Caco-2 (cell line): ENCODE results near the gene CLDN6. TPM values are rescaled to one million over a fixed set of nuclear protein-coding genes. Genes with fewer than 3 reads are reported as not detected.

Source experiments
- BruUV-seq: library from RNA; stranded (reverse); fragments of 400-500 nt; replicated peaks from 2 replicates; lab custom pipeline; 2021; lab: Mats Ljungman, UMichigan
- CTCF ChIA-PET: fragments of 300-600 bp; sonication (Branson Sonifier 250); formaldehyde crosslinking; loops from one replicate; lab custom pipeline; 2022; ENCODE audit warnings: antibody characterized with exemption; lab: Charles Lee
- POLR2A ChIA-PET: fragments of 300-600 bp; sonication (Branson Sonifier 250); formaldehyde crosslinking; loops from one replicate; lab custom pipeline; 2022; ENCODE audit warnings: antibody characterized with exemption; lab: Charles Lee
- DNase-seq, 2 experiments: peaks; one replicate each; pipeline versions ENCODE4 v3.0.0 to v3.0.0-alpha.2; 2020 to 2022
- H3K27me3 ChIP-seq: replicated peaks from 2 replicates; pipeline ENCODE4 v1.6.0; 2011; ENCODE audit warnings: low read length; ENCODE audit not compliant: control insufficient read depth, insufficient read depth
- H3K36me3 ChIP-seq: 2 replicates; pipeline ENCODE4 v1.5.1; 2011; ENCODE audit warnings: low read length; ENCODE audit not compliant: control insufficient read depth, insufficient read depth
- H3K4me1 ChIP-seq: fragments of 250-450 bp; sonication (Bioruptor Pico); 2 replicates; pipeline ENCODE4 v1.5.1; 2020; ENCODE audit warnings: mild to moderate bottlenecking
- H3K4me3 ChIP-seq: 2 replicates; pipeline ENCODE4 v1.5.1; 2011; ENCODE audit warnings: low read depth, mild to moderate bottlenecking, control low read depth, low read length
- H3K9me3 ChIP-seq: fragments of 250-450 bp; sonication (Bioruptor Pico); 2 replicates; pipeline ENCODE4 v1.5.1; 2020; ENCODE audit warnings: mild to moderate bottlenecking, moderate library complexity
- H3K27ac Mint-ChIP-seq: one replicate; pipeline ENCODE4 v1.8.0; 2022; ENCODE audit warnings: mixed read lengths; ENCODE audit not compliant: unreplicated experiment
- H3K27me3 Mint-ChIP-seq: one replicate; pipeline ENCODE4 v1.8.0; 2022; ENCODE audit warnings: mixed read lengths; ENCODE audit not compliant: insufficient read depth, unreplicated experiment
- H3K36me3 Mint-ChIP-seq: one replicate; pipeline ENCODE4 v1.8.0; 2022; ENCODE audit warnings: mild to moderate bottlenecking, mixed read lengths; ENCODE audit not compliant: insufficient read depth, unreplicated experiment
- H3K4me1 Mint-ChIP-seq: one replicate; pipeline ENCODE4 v1.8.0; 2022; ENCODE audit warnings: low read depth, mixed read lengths; ENCODE audit not compliant: unreplicated experiment
- H3K4me3 Mint-ChIP-seq: one replicate; pipeline ENCODE4 v1.8.0; 2022; ENCODE audit warnings: mild to moderate bottlenecking, moderate library complexity, mixed read lengths; ENCODE audit not compliant: unreplicated experiment
- H3K9me3 Mint-ChIP-seq: one replicate; pipeline ENCODE4 v1.8.0; 2022; ENCODE audit warnings: mixed read lengths; ENCODE audit not compliant: unreplicated experiment
- intact Hi-C: fragments of 100-400 bp; cut with micrococcal nuclease; formaldehyde crosslinking; loops from one replicate; pipeline ENCODE4 v1.10.0; 2022; ENCODE audit not compliant: unreplicated experiment
- total RNA-seq: library from RNA; stranded (reverse); gene quantifications from 2 replicates; pipeline ENCODE4 v1.2.3, GENCODE V29; 2022
- TF ChIP-seq, protein P1 (sequence below), 2 experiments: fragments of 200-600 bp in 1 of 2; IDR thresholded peaks; 1 replicate in 1 of 2; 2 replicates in 1 of 2; pipeline versions ENCODE4 v1.5.1 to v1.8.0; 2011 to 2022; ENCODE audit warnings: antibody characterized with exemption in 1 of 2, control low read depth in 1 of 2, inconsistent platforms in 1 of 2, low read depth in 1 of 2, low read length in 1 of 2, mild to moderate bottlenecking in 1 of 2, moderate library complexity in 1 of 2; ENCODE audit not compliant: insufficient read depth in 1 of 2, severe bottlenecking in 1 of 2, unreplicated experiment in 1 of 2

The CLDN6 gene
- total RNA-seq, 1 experiment from 2014 or later: 9.0 TPM

DNA sequence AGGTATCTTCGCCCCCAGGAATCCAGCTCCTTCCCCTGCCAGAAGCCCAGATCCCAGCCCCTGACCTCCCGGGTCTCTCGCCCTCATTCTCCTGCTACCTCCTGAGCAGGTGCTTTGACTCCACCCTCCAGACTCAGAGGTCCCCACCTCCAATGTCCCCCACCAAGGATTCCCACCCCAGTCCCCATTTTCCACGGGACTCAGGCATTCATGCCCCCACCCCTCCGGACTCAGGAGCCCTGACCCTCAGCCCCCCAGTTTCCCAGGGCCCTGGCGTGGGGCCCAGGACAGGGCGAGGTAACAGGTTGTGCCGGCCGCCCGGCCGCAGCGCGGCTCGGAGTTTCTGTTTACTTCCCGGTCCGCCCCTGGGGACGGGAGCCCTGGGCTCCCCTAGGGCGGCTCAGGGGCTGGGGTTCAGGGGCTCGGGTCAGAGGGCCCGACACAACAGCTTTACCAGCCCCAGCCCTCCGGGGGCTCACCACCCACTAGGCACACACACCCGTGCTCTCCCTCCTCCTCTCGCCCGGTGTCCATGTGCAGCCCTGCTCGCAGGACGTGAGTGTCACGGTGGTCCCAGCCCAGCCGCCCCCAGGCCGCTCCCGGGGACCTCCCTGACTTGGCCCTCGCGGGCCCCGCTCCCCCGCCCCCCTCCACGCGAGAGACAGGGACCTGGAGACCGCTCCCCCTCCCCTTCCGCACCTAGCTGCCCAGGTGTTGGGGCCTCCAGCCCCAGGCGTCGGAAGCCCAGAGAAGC is 18.2 kb upstream of the CLDN6 start:
- peak in 1 of 2 experiments; percentile 36 for DNase-seq
- TF ChIP-seq, protein P1, sequence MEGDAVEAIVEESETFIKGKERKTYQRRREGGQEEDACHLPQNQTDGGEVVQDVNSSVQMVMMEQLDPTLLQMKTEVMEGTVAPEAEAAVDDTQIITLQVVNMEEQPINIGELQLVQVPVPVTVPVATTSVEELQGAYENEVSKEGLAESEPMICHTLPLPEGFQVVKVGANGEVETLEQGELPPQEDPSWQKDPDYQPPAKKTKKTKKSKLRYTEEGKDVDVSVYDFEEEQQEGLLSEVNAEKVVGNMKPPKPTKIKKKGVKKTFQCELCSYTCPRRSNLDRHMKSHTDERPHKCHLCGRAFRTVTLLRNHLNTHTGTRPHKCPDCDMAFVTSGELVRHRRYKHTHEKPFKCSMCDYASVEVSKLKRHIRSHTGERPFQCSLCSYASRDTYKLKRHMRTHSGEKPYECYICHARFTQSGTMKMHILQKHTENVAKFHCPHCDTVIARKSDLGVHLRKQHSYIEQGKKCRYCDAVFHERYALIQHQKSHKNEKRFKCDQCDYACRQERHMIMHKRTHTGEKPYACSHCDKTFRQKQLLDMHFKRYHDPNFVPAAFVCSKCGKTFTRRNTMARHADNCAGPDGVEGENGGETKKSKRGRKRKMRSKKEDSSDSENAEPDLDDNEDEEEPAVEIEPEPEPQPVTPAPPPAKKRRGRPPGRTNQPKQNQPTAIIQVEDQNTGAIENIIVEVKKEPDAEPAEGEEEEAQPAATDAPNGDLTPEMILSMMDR (IDR thresholded peaks at IDR 0.05; ENCODE audit: insufficient read depth in 1 of 2, low read depth in 1 of 2, low read length in 1 of 2, severe bottlenecking in 1 of 2, unreplicated experiment in 1 of 2): no peak
- POLR2A ChIA-PET: interaction anchor here (1.3 kb wide), 1 partner anchor 16 kb away, joined by 3 read pairs; the partner anchor contains the start of gene TNFRSF12A
- intact Hi-C loops: no loop called here
- no peaks in the 10 kb centered on the region for H3K27me3 Mint-ChIP-seq
- BruUV-seq: no TSS peak
- H3K27ac Mint-ChIP-seq: peak overlapping the region; percentile 35
- peak overlapping the region; percentile 73 for H3K4me3 Mint-ChIP-seq
- H3K27me3 ChIP-seq: no peaks in the 10 kb centered on the region
- peak overlapping the region; percentile 67 for H3K4me3 ChIP-seq
- no peaks in the 10 kb centered on the region for H3K9me3 Mint-ChIP-seq
- CTCF ChIA-PET: interaction anchor here (0.6 kb wide), 1 partner anchor 16 kb away, joined by 4 read pairs; the partner anchor contains the start of gene TNFRSF12A
- H3K36me3 Mint-ChIP-seq: peaks cover 6% of the 10 kb centered on the region
- peaks cover 4% of the 10 kb centered on the region for H3K4me1 ChIP-seq
- no peaks in the 10 kb centered on the region for H3K4me1 Mint-ChIP-seq
- no peaks in the 10 kb centered on the region for H3K36me3 ChIP-seq
- H3K9me3 ChIP-seq: no peaks in the 10 kb centered on the region

DNA sequence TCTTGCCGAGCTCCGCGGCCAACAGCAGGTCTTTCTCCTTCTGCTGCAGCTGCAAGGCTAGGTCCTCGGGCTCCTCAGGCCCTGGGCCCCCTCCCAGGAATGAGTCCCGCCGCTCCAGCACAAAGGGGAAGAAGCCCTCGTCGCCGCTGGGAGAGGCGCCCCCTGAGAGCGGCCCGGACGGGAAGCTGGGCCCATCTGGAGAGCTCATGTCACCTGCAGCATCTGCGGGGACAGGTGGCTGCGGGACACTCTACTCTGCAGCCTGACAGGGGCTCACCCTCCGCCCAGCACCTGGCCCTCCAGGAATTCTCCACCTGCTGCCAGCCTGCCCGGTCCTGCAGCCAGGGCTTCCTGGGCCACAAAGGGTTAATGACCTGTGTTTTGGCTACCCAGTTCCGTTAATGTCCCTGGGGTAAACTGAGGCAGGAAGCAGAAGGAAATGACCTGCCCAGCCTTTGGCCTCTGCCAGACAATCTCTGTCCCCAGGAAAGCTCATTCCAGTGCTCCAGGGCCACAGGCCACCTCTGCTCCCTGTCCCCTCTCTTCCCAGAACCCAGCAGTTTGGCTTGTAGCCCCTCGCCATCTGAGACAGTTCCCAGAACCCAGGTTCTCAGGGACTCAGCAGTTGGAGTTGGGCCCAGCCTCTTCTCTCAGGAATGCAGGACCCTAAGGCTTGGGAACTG is 17.4 kb upstream of the CLDN6 start:
- Mint-ChIP-seq H3K9me3 (no peaks in the 10 kb centered on the region), H3K4me3 (peak overlapping the region; percentile 73), H3K27me3 (no peaks in the 10 kb centered on the region), H3K27ac (peak overlapping the region; percentile 35), H3K36me3 (peaks cover 6% of the 10 kb centered on the region), H3K4me1 (no peaks in the 10 kb centered on the region)
- Histone ChIP-seq H3K36me3 (no peaks in the 10 kb centered on the region), H3K9me3 (no peaks in the 10 kb centered on the region), H3K4me3 (peak overlapping the region; percentile 67), H3K4me1 (peaks cover 4% of the 10 kb centered on the region), H3K27me3 (no peaks in the 10 kb centered on the region)
- ChIA-PET POLR2A (interaction anchor here (1.3 kb wide), 1 partner anchor 15 kb away, joined by 3 read pairs; the partner anchor contains the start of gene TNFRSF12A), CTCF (interaction anchor here (0.6 to 1.1 kb wide), 2 partner anchors 19 to 23 kb away, joined by 3 to 6 read pairs; no protein-coding TSS in a partner anchor)
- TF ChIP-seq, protein P1 (IDR thresholded peaks at IDR 0.05; ENCODE audit: insufficient read depth in 1 of 2, low read depth in 1 of 2, low read length in 1 of 2, severe bottlenecking in 1 of 2, unreplicated experiment in 1 of 2): no peak
- BruUV-seq: no TSS peak
- DNase-seq: no peak
- intact Hi-C loops: no loop called here

DNA sequence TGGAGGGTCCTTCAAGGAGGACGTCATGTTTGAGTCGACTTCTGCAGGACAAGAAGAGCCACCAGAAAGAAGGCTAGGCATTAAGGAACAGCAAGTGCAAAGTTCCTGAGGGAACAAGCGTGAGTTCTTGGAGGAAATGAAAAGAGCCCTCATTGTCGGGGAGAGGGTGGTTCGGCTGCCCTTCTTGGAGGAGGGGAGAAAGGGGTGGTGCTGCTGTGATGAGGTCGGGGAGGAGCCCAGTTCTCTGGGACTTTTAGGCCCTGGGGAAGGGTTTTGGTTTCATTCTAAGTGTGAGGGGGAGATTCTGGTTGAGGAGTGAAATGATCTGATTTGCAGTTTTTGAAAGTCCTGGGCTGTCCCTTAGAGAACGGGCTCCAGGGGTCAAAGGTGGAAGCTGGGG is 14.6 kb upstream of the CLDN6 start:
- POLR2A ChIA-PET: no interaction called here

More for the DNA sequence above, 14.6 kb upstream of the CLDN6 start:
- DNase-seq: no peak
- TF ChIP-seq, protein P1 (IDR thresholded peaks at IDR 0.05; ENCODE audit: insufficient read depth in 1 of 2, low read depth in 1 of 2, low read length in 1 of 2, severe bottlenecking in 1 of 2, unreplicated experiment in 1 of 2): no peak
- no peaks in the 10 kb centered on the region for H3K27me3 Mint-ChIP-seq
- no peak overlapping the region for H3K27ac Mint-ChIP-seq
- CTCF ChIA-PET: interaction anchor here (1.3 to 2.3 kb wide), 4 partner anchors 12 to 91 kb away, joined by 4 to 21 read pairs (median 8); no protein-coding TSS in a partner anchor
- intact Hi-C loops: no loop called here
- Histone ChIP-seq H3K4me1 (peaks cover 7% of the 10 kb centered on the region), H3K36me3 (0 out of 2 replicates have a peak, but pooled peaks cover 2% of the 10 kb centered on the region), H3K4me3 (no peak overlapping the region), H3K9me3 (no peaks in the 10 kb centered on the region), H3K27me3 (no peaks in the 10 kb centered on the region)
- no TSS peak for BruUV-seq
- H3K9me3 Mint-ChIP-seq: no peaks in the 10 kb centered on the region
- H3K4me3 Mint-ChIP-seq: no peak overlapping the region
- peaks cover 22% of the 10 kb centered on the region for H3K36me3 Mint-ChIP-seq
- no peaks in the 10 kb centered on the region for H3K4me1 Mint-ChIP-seq
